Astrocyte (in vitro differentiated cells and primary cell): ENCODE measurements around the gene FLT1. TPM values are rescaled to one million over a fixed set of nuclear protein-coding genes. Genes with fewer than 3 reads are reported as not detected.
A peak's percentile ranks its signal among the peaks of the same experiment; 100 is the strongest.

ENCODE experiments used
- DNase-seq: peaks from one replicate; pipeline ENCODE4 v3.0.0-alpha.2; 2010; ENCODE audit warnings: low read depth
- FAIRE-seq: peaks from 2 replicates; lab custom pipeline; 2011; peaks lifted over from hg19 to GRCh38; lab: Jason Lieb, UNC
- H2AFZ ChIP-seq: 2 replicates; pipeline ENCODE4 v1.6.0; 2012; ENCODE audit warnings: low read depth, low read length, inconsistent platforms
- H3K27ac ChIP-seq: 2 replicates; pipeline ENCODE4 v1.5.1; 2011; ENCODE audit warnings: low read depth, low read length, inconsistent platforms
- H3K27me3 ChIP-seq: 2 replicates; pipeline ENCODE4 v1.6.0; 2011; ENCODE audit warnings: low read length, inconsistent platforms; ENCODE audit not compliant: insufficient read depth
- H3K36me3 ChIP-seq: 2 replicates; pipeline ENCODE4 v1.5.1; 2011; ENCODE audit warnings: low read length, inconsistent platforms; ENCODE audit not compliant: insufficient read depth
- H3K4me1 ChIP-seq: 2 replicates; pipeline ENCODE4 v1.5.1; 2011; ENCODE audit warnings: low read length, inconsistent platforms; ENCODE audit not compliant: insufficient read depth
- H3K4me2 ChIP-seq: 2 replicates; pipeline ENCODE4 v1.6.0; 2012; ENCODE audit warnings: low read length, inconsistent platforms
- H3K4me3 ChIP-seq: 2 replicates; pipeline ENCODE4 v1.5.1; 2011; ENCODE audit warnings: low read depth, mild to moderate bottlenecking, low read length, inconsistent platforms; ENCODE audit not compliant: insufficient read depth
- H3K79me2 ChIP-seq: 2 replicates; pipeline ENCODE4 v1.6.0; 2012; ENCODE audit warnings: mild to moderate bottlenecking, low read length, inconsistent platforms; ENCODE audit not compliant: insufficient read depth
- H3K9ac ChIP-seq: 2 replicates; pipeline ENCODE4 v1.6.0; 2012; ENCODE audit warnings: mild to moderate bottlenecking, low read length, inconsistent platforms
- H3K9me3 ChIP-seq: 2 replicates; pipeline ENCODE4 v1.5.1; 2012; ENCODE audit warnings: low read depth, mild to moderate bottlenecking, low read length, inconsistent platforms; ENCODE audit not compliant: insufficient read depth
- H4K20me1 ChIP-seq: 2 replicates; pipeline ENCODE4 v1.6.0; 2012; ENCODE audit warnings: low read length, inconsistent platforms; ENCODE audit not compliant: insufficient read depth
- H3K27ac Mint-ChIP-seq: one replicate; pipeline ENCODE4 v1.8.0; 2021; ENCODE audit warnings: mild to moderate bottlenecking, mixed read lengths; ENCODE audit not compliant: unreplicated experiment
- H3K27me3 Mint-ChIP-seq: one replicate; pipeline ENCODE4 v1.8.0; 2021; ENCODE audit warnings: low read depth, mixed read lengths; ENCODE audit not compliant: unreplicated experiment
- H3K36me3 Mint-ChIP-seq: one replicate; pipeline ENCODE4 v1.8.0; 2021; ENCODE audit warnings: low read depth, mixed read lengths; ENCODE audit not compliant: unreplicated experiment
- H3K4me1 Mint-ChIP-seq: one replicate; pipeline ENCODE4 v1.8.0; 2021; ENCODE audit warnings: low read depth, mixed read lengths; ENCODE audit not compliant: unreplicated experiment
- H3K4me3 Mint-ChIP-seq: one replicate; pipeline ENCODE4 v1.8.0; 2021; ENCODE audit warnings: mild to moderate bottlenecking, moderate library complexity, mixed read lengths; ENCODE audit not compliant: unreplicated experiment
- H3K9me3 Mint-ChIP-seq: one replicate; pipeline ENCODE4 v1.8.0; 2021; ENCODE audit warnings: mild to moderate bottlenecking, mixed read lengths; ENCODE audit not compliant: unreplicated experiment
- CTCF ChIP-seq: IDR thresholded peaks from 2 replicates; pipeline ENCODE4 v1.5.1; 2011; ENCODE audit warnings: low read depth, mild to moderate bottlenecking, inconsistent platforms, low read length, moderate library complexity; ENCODE audit not compliant: insufficient read depth
- EZH2 ChIP-seq: IDR thresholded peaks from 2 replicates; pipeline ENCODE4 v1.6.1; 2012; ENCODE audit warnings: mild to moderate bottlenecking, low read length, inconsistent platforms; ENCODE audit not compliant: insufficient read depth
- total RNA-seq: library from RNA; stranded (reverse); gene quantifications from 2 replicates; pipeline ENCODE4 v1.2.1, GENCODE V29; 2021

FLT1 gene
- total RNA-seq, 1 donor from 2014 or later, result 7.3 TPM

- Mint-ChIP-seq H3K27me3 (peaks cover 13% of the 10 kb centered on the region), H3K4me1 (peaks cover 2% of the 10 kb centered on the region), H3K36me3 (no peaks in the 10 kb centered on the region), H3K27ac (no peak overlapping the region), H3K9me3 (peaks cover 7% of the 10 kb centered on the region), H3K4me3 (no peak overlapping the region)
- Histone ChIP-seq H4K20me1 (no peaks in the 10 kb centered on the region), H3K27ac (no peak overlapping the region), H3K36me3 (no peaks in the 10 kb centered on the region), H3K4me2 (no peak overlapping the region), H2AFZ (no peak overlapping the region), H3K9me3 (no peaks in the 10 kb centered on the region), H3K9ac (no peak overlapping the region), H3K4me3 (no peak overlapping the region), H3K79me2 (no peaks in the 10 kb centered on the region), H3K27me3 (peaks cover 5% of the 10 kb centered on the region), H3K4me1 (peaks cover 10% of the 10 kb centered on the region)
- no peak for FAIRE-seq
- no peak for DNase-seq
- TF ChIP-seq EZH2, result no peak
- no peak for TF ChIP-seq CTCF
These were observed 39.3 kb upstream of the FLT1 start for GRCh38 chr13:28534210-28534609.

- FAIRE-seq, result no peak
- H3K4me3 Mint-ChIP-seq, result no peak overlapping the region
These were observed 38.7 kb upstream of the FLT1 start for GRCh38 chr13:28533441-28534166.

More at GRCh38 chr13:28533441-28534166, 38.7 kb upstream of the FLT1 start:
- peaks cover 2% of the 10 kb centered on the region for H3K4me1 Mint-ChIP-seq
- Histone ChIP-seq H2AFZ (no peak overlapping the region), H3K27ac (no peak overlapping the region), H3K9ac (no peak overlapping the region), H3K4me3 (no peak overlapping the region), H3K27me3 (peaks cover 8% of the 10 kb centered on the region), H3K9me3 (no peaks in the 10 kb centered on the region), H4K20me1 (no peaks in the 10 kb centered on the region), H3K4me1 (peaks cover 10% of the 10 kb centered on the region), H3K79me2 (no peaks in the 10 kb centered on the region), H3K4me2 (peak overlapping the region; percentile 99), H3K36me3 (no peaks in the 10 kb centered on the region)
- H3K27ac Mint-ChIP-seq, result no peak overlapping the region
- peaks cover 19% of the 10 kb centered on the region for H3K27me3 Mint-ChIP-seq
- DNase-seq, result no peak
- TF ChIP-seq EZH2 (no peak), CTCF (no peak)
- no peaks in the 10 kb centered on the region for H3K36me3 Mint-ChIP-seq
- peaks cover 7% of the 10 kb centered on the region for H3K9me3 Mint-ChIP-seq
